K562 (cell line): ENCODE results near the gene TMEM88. TPM values are rescaled to one million over a fixed set of nuclear protein-coding genes. Genes with fewer than 3 reads are reported as not detected.

Experiments used
- ATAC-seq: fragments of 200-7000 bp; cut with Tn5 transposase; 3 replicates; pipeline ENCODE4 v1.9.1; 2020; ENCODE audit warnings: moderate library complexity
- BruUV-seq: library from RNA; stranded (reverse); fragments of 400-500 nt; replicated peaks from 2 replicates; lab custom pipeline; 2021; lab: Mats Ljungman, UMichigan
- CTCF ChIA-PET: fragments of 300-600 bp; formaldehyde crosslinking; extraction: SDS; loops from one replicate; lab custom pipeline; 2021; ENCODE audit warnings: low intra/inter-chr PET ratio; lab: Yijun Ruan, JAX
- POLR2A ChIA-PET: fragments of 300-600, 350-650 bp; sonication (Branson Sonifier 250); formaldehyde crosslinking; extraction: SDS; loops from one replicate; lab custom pipeline; 2021; ENCODE audit warnings: antibody characterized with exemption, inconsistent platforms; lab: Yijun Ruan, JAX
- DNase-seq, 4 experiments: peaks; one replicate each; pipeline versions ENCODE4 v3.0.0 to v3.0.0-alpha.2; 2011 to 2018; ENCODE audit warnings: low spot score in 3 of 4, mixed read lengths in 3 of 4; ENCODE audit errors: extremely low read depth in 1 of 4
- FAIRE-seq: peaks from 2 replicates; lab custom pipeline; 2011; peaks lifted over from hg19 to GRCh38; lab: Jason Lieb, UNC
- H2AFZ ChIP-seq: 2 replicates; pipeline ENCODE4 v1.6.0; 2011; ENCODE audit warnings: low read depth, low read length, control low read depth, inconsistent platforms
- H3K27ac ChIP-seq: fragments of 200-600 bp; 3 replicates; pipeline ENCODE4 v1.8.0; 2011; ENCODE audit warnings: low read depth, mild to moderate bottlenecking, control low read depth, inconsistent platforms, low read length, moderate library complexity, mixed read lengths; ENCODE audit errors: extremely low read depth
- H3K27me3 ChIP-seq, 2 experiments: fragments of 300-600 bp in 1 of 2; 2 replicates in 1 of 2; 3 replicates in 1 of 2; pipeline versions ENCODE4 v1.6.0 to v1.8.0; 2011; ENCODE audit warnings: inconsistent platforms in 2 of 2, low read length in 2 of 2, mild to moderate bottlenecking in 1 of 2, mixed read lengths in 1 of 2, moderate library complexity in 1 of 2; ENCODE audit not compliant: control insufficient read depth in 2 of 2, insufficient read depth in 2 of 2
- H3K36me3 ChIP-seq: fragments of 300-600 bp; 3 replicates; pipeline ENCODE4 v1.8.0; 2011; ENCODE audit warnings: mild to moderate bottlenecking, low read length, inconsistent platforms; ENCODE audit not compliant: control insufficient read depth, insufficient read depth
- H3K4me1 ChIP-seq, 2 experiments: fragments of 200-600 bp in 1 of 2; replicated peaks in 1 of 2; 2 replicates in 1 of 2; 3 replicates in 1 of 2; pipeline versions ENCODE4 v1.5.1 to v1.8.0; 2011; ENCODE audit warnings: inconsistent platforms in 2 of 2, low read length in 2 of 2, mild to moderate bottlenecking in 1 of 2, mixed read lengths in 1 of 2, moderate library complexity in 1 of 2; ENCODE audit not compliant: control insufficient read depth in 2 of 2, insufficient read depth in 2 of 2
- H3K4me2 ChIP-seq: 2 replicates; pipeline ENCODE4 v1.6.1; 2011; ENCODE audit warnings: low read length, control low read depth, inconsistent platforms, mixed read lengths; ENCODE audit not compliant: insufficient read depth
- H3K4me3 ChIP-seq: fragments of 200-600 bp; sonication (generic), shearing (Covaris generic); 2 replicates; pipeline ENCODE4 v1.5.1; 2016; ENCODE audit warnings: control low read depth, inconsistent platforms
- H3K79me2 ChIP-seq: fragments of 200-600 bp; 3 replicates; pipeline ENCODE4 v1.8.0; 2011; ENCODE audit warnings: low read length, inconsistent platforms; ENCODE audit not compliant: control insufficient read depth, insufficient read depth
- H3K9ac ChIP-seq, 2 experiments: 2 replicates each; pipeline versions ENCODE4 v1.6.0 to v1.6.1; 2011; ENCODE audit warnings: low read depth in 2 of 2, low read length in 2 of 2, control low read depth in 1 of 2, inconsistent platforms in 1 of 2, mild to moderate bottlenecking in 1 of 2, mixed read lengths in 1 of 2; ENCODE audit not compliant: insufficient read depth in 1 of 2
- H3K9me1 ChIP-seq: one replicate; pipeline ENCODE4 v1.6.0; 2011; ENCODE audit warnings: inconsistent platforms, mild to moderate bottlenecking, low read length, moderate library complexity; ENCODE audit not compliant: control insufficient read depth, insufficient read depth
- H3K9me3 ChIP-seq: replicated peaks from 2 replicates; pipeline ENCODE4 v1.5.1; 2011; ENCODE audit warnings: low read depth, low read length, inconsistent platforms; ENCODE audit not compliant: control insufficient read depth, insufficient read depth
- H4K20me1 ChIP-seq: replicated peaks from 2 replicates; pipeline ENCODE4 v1.6.1; 2011; ENCODE audit warnings: low read length, inconsistent platforms, mixed read lengths; ENCODE audit not compliant: control insufficient read depth, insufficient read depth
- BCOR ChIP-seq: fragments of 450-650 bp; IDR thresholded peaks from 2 replicates; pipeline ENCODE4 v1.6.1; 2016
- HDAC2 ChIP-seq: fragments of 450-650 bp; IDR thresholded peaks from 2 replicates; pipeline ENCODE4 v1.6.1; 2016; ENCODE audit warnings: mild to moderate bottlenecking
- KDM1A ChIP-seq, 2 experiments: fragments of 450-650 bp; IDR thresholded peaks; 2 replicates each; pipeline ENCODE4 v1.6.1; 2016; ENCODE audit warnings: mild to moderate bottlenecking in 2 of 2
- PTTG1 ChIP-seq: fragments of 450-650 bp; IDR thresholded peaks from 2 replicates; pipeline ENCODE4 v1.6.1; 2016; ENCODE audit warnings: low read depth, mild to moderate bottlenecking, missing genetic modification characterization, missing compliant biosample characterization
- SMARCC2 ChIP-seq: fragments of 450-650 bp; IDR thresholded peaks from 2 replicates; pipeline ENCODE4 v1.6.1; 2017; ENCODE audit warnings: antibody characterized with exemption, moderate library complexity, mild to moderate bottlenecking, low read depth
- TEAD4 ChIP-seq, 2 experiments: sonication (generic) in 1 of 2; formaldehyde crosslinking in 1 of 2; IDR thresholded peaks; 2 replicates each; pipeline versions ENCODE4 v1.6.1 to v1.8.0; 2012 to 2022; ENCODE audit warnings: borderline replicate concordance in 1 of 2, inconsistent platforms in 1 of 2, low read length in 1 of 2, mild to moderate bottlenecking in 1 of 2, missing genetic modification reagents in 1 of 2
- ZNF717 ChIP-seq: fragments of 250-450 bp; sonication (Bioruptor Pico); IDR thresholded peaks from 2 replicates; pipeline ENCODE4 v1.5.0; 2021
- WGBS: fragments of 100-300 bp; shearing (Covaris generic); methylation state at CpG from one replicate; pipeline ENCODE4 v1.1.6; 2016; ENCODE audit warnings: low coverage, mixed read lengths; ENCODE audit not compliant: insufficient coverage; ENCODE audit errors: missing lambda C conversion rate; 5-methylcytosine and 5-hydroxymethylcytosine counted together
- in situ Hi-C: fragments of 300-500 bp; cut with MboI; formaldehyde crosslinking; loops from 4 replicates; pipeline ENCODE4 v1.15.0; 2018; ENCODE audit warnings: inconsistent platforms, mixed read lengths
- intact Hi-C: fragments of 100-400 bp; cut with micrococcal nuclease; formaldehyde crosslinking; loops from 2 replicates; pipeline ENCODE4 v1.14.2; 2022
- polyA plus RNA-seq, 8 experiments: library from polyadenylated mRNA; depleted of rRNA in 4 of 8; stranded (reverse) in 5 of 8; unstranded in 3 of 8; fragments of >200 nt; fragmentation: Nextera tagmentation in 2 of 8; fragmentation: Illumina TruSeq in 1 of 8; extraction: Ambion mirVana in 2 of 8; extraction: Trizol in 1 of 8; gene quantifications; 2 replicates each; pipeline versions ENCODE4 v1.2.1 to v1.2.3, GENCODE V29; 2011 to 2014; ENCODE audit warnings: inconsistent platforms in 1 of 8, missing spikeins in 1 of 8
- total RNA-seq, 7 experiments: library from RNA; depleted of rRNA in 6 of 7; stranded (reverse); fragments of >200 nt in 6 of 7; fragmentation: Illumina TruSeq in 2 of 7; extraction: Trizol in 2 of 7; gene quantifications; 2 replicates each; pipeline versions ENCODE4 v1.2.1 to v1.2.3, GENCODE V29; 2011 to 2021; ENCODE audit warnings: low replicate concordance in 1 of 7
- TF ChIP-seq, protein P1 (sequence below): sonication (generic); formaldehyde crosslinking; IDR thresholded peaks from 2 replicates; pipeline ENCODE4 v1.8.0; 2023; ENCODE audit warnings: missing genetic modification reagents, mild to moderate bottlenecking, borderline replicate concordance
- TF ChIP-seq, protein P2 (sequence below): fragments of 450-650 bp; IDR thresholded peaks from 2 replicates; pipeline ENCODE4 v1.6.1; 2016; ENCODE audit warnings: low read depth

The TMEM88 gene
- total and polyA plus RNA-seq, 9 of the 15 experiments (the other 6 are each of a cell fraction or from before 2014, with no cell fraction given): 0.10 to 1.4 (median 0.36) TPM; not detected in 3

DNA sequence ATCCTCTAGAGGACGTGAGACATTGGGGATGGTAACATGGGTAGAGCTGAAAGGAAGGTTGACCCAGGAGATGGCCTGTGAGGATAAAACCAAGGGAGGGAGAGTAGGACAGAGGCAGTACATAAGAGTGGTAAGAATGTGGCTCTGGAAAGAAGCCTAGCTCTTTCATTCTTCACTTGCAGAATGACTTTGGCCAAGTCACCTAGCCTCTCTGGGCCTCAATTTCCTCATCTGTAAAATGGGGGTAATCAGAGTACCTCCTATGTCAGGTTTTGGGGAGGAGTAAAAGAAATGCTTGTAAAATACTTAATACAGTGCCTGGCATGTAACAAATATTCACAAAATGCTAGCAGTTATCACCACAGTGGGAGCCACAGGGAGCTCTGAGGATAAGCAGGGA is 14.0 kb upstream of the TMEM88 start:
- peaks cover 62% of the 10 kb centered on the region for H3K79me2 ChIP-seq
- no peak overlapping the region for H2AFZ ChIP-seq
- BruUV-seq: no TSS peak
- H3K36me3 ChIP-seq: peaks cover 19% of the 10 kb centered on the region; the same call in 2 of the 3 replicates
- DNase-seq (no peak), ATAC-seq (no peak), FAIRE-seq (no peak)
- H3K27ac ChIP-seq: peak overlapping the region; percentile 99; the same call in 2 of the 3 replicates
- 33% methylated on average over 1 of the region's 1 CpG for WGBS
- intact Hi-C loops (no loop called here), in situ Hi-C loops (no loop called here)
- H3K9me1 ChIP-seq: peaks cover 3% of the 10 kb centered on the region
- peaks cover 4% of the 10 kb centered on the region for H4K20me1 ChIP-seq
- peak overlapping the region; percentile 76 for H3K4me3 ChIP-seq
- CTCF ChIA-PET: no interaction called here
- peak overlapping the region; percentile 92 for H3K4me2 ChIP-seq
- H3K9ac ChIP-seq: peak overlapping the region; percentile 68 to 97
- H3K27me3 ChIP-seq: no peaks in the 10 kb centered on the region
- POLR2A ChIA-PET: interaction anchor here (0.7 kb wide), 1 partner anchor 17 kb away, joined by 3 read pairs; the partner anchor contains the start of genes CYB5D1 and NAA38
- no peaks in the 10 kb centered on the region for H3K9me3 ChIP-seq
- H3K4me1 ChIP-seq: peaks cover 42 to 66% of the 10 kb centered on the region in 2 experiments
- TF ChIP-seq HDAC2 (no peak), BCOR (peak; percentile 59; the same call in 1 of the 2 replicates), TEAD4 (IDR thresholded peaks at IDR 0.05; ENCODE audit: low read length) (no peak), TEAD4 (CRISPR knock-in tag; IDR thresholded peaks at IDR 0.05; ENCODE audit: borderline replicate concordance) (no peak), KDM1A (IDR thresholded peaks at IDR 0.05) (peak; percentile 40 to 57; a peak in 3 of 4 replicates), ZNF717 (no peak), SMARCC2 (no peak), PTTG1 (tag) (no peak)
- TF ChIP-seq, protein P1, sequence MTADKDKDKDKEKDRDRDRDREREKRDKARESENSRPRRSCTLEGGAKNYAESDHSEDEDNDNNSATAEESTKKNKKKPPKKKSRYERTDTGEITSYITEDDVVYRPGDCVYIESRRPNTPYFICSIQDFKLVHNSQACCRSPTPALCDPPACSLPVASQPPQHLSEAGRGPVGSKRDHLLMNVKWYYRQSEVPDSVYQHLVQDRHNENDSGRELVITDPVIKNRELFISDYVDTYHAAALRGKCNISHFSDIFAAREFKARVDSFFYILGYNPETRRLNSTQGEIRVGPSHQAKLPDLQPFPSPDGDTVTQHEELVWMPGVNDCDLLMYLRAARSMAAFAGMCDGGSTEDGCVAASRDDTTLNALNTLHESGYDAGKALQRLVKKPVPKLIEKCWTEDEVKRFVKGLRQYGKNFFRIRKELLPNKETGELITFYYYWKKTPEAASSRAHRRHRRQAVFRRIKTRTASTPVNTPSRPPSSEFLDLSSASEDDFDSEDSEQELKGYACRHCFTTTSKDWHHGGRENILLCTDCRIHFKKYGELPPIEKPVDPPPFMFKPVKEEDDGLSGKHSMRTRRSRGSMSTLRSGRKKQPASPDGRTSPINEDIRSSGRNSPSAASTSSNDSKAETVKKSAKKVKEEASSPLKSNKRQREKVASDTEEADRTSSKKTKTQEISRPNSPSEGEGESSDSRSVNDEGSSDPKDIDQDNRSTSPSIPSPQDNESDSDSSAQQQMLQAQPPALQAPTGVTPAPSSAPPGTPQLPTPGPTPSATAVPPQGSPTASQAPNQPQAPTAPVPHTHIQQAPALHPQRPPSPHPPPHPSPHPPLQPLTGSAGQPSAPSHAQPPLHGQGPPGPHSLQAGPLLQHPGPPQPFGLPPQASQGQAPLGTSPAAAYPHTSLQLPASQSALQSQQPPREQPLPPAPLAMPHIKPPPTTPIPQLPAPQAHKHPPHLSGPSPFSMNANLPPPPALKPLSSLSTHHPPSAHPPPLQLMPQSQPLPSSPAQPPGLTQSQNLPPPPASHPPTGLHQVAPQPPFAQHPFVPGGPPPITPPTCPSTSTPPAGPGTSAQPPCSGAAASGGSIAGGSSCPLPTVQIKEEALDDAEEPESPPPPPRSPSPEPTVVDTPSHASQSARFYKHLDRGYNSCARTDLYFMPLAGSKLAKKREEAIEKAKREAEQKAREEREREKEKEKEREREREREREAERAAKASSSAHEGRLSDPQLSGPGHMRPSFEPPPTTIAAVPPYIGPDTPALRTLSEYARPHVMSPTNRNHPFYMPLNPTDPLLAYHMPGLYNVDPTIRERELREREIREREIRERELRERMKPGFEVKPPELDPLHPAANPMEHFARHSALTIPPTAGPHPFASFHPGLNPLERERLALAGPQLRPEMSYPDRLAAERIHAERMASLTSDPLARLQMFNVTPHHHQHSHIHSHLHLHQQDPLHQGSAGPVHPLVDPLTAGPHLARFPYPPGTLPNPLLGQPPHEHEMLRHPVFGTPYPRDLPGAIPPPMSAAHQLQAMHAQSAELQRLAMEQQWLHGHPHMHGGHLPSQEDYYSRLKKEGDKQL (CRISPR knock-in tag): no peak
- TF ChIP-seq, protein P2, sequence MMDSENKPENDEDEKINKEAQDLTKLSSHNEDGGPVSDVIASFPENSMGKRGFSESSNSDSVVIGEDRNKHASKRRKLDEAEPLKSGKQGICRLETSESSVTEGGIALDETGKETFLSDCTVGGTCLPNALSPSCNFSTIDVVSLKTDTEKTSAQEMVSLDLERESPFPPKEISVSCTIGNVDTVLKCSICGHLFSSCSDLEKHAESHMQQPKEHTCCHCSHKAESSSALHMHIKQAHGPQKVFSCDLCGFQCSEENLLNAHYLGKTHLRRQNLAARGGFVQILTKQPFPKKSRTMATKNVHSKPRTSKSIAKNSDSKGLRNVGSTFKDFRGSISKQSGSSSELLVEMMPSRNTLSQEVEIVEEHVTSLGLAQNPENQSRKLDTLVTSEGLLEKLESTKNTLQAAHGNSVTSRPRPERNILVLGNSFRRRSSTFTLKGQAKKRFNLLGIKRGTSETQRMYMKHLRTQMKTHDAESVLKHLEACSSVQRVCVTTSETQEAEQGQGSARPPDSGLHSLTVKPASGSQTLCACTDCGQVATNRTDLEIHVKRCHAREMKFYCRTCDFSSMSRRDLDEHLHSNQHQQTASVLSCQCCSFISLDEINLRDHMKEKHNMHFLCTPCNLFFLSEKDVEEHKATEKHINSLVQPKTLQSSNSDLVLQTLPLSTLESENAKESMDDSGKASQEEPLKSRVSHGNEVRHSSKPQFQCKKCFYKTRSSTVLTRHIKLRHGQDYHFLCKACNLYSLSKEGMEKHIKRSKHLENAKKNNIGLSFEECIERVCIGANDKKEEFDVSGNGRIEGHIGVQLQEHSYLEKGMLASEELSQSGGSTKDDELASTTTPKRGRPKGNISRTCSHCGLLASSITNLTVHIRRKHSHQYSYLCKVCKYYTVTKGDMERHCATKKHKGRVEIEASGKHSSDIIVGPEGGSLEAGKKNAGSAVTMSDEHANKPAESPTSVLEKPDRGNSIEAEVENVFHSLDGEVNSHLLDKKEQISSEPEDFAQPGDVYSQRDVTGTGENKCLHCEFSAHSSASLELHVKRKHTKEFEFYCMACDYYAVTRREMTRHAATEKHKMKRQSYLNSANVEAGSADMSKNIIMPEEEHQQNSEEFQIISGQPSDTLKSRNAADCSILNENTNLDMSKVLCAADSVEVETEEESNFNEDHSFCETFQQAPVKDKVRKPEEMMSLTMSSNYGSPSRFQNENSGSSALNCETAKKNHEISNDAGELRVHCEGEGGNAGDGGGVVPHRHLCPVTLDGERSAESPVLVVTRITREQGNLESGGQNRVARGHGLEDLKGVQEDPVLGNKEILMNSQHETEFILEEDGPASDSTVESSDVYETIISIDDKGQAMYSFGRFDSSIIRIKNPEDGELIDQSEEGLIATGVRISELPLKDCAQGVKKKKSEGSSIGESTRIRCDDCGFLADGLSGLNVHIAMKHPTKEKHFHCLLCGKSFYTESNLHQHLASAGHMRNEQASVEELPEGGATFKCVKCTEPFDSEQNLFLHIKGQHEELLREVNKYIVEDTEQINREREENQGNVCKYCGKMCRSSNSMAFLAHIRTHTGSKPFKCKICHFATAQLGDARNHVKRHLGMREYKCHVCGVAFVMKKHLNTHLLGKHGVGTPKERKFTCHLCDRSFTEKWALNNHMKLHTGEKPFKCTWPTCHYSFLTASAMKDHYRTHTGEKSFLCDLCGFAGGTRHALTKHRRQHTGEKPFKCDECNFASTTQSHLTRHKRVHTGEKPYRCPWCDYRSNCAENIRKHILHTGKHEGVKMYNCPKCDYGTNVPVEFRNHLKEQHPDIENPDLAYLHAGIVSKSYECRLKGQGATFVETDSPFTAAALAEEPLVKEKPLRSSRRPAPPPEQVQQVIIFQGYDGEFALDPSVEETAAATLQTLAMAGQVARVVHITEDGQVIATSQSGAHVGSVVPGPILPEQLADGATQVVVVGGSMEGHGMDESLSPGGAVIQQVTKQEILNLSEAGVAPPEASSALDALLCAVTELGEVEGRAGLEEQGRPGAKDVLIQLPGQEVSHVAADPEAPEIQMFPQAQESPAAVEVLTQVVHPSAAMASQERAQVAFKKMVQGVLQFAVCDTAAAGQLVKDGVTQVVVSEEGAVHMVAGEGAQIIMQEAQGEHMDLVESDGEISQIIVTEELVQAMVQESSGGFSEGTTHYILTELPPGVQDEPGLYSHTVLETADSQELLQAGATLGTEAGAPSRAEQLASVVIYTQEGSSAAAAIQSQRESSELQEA: no peak
